ENCODE results near the gene MAP2K5.

MAP2K5 gene

GRCh38 chr15:67779549-67780111, 237.1 kb downstream of the MAP2K5 start:
- ChIA-PET CTCF (no interaction called here), POLR2A (no interaction called here)
- TF ChIP-seq ZNF16 (tag by site-specific recombination; IDR thresholded peaks at IDR 0.05; ENCODE audit: low read depth) (no peak), ZNF600 (tag by site-specific recombination; IDR thresholded peaks at IDR 0.05) (peak; percentile 84), ZNF24 (tag by site-specific recombination; IDR thresholded peaks at IDR 0.05) (peak; percentile 58; the same call in 1 of the 2 replicates), ZNF747 (tag by site-specific recombination; IDR thresholded peaks at IDR 0.05) (no peak), ZNF776 (tag by site-specific recombination; IDR thresholded peaks at IDR 0.05; ENCODE audit: borderline replicate concordance) (no peak), ZNF843 (tag by site-specific recombination; IDR thresholded peaks at IDR 0.05) (peak; percentile 92), ZFP3 (tag by site-specific recombination; IDR thresholded peaks at IDR 0.05; ENCODE audit: low read depth) (no peak), ZNF280C (tag by site-specific recombination; IDR thresholded peaks at IDR 0.05) (no peak), ZNF202 (tag by site-specific recombination; IDR thresholded peaks at IDR 0.05; ENCODE audit: borderline replicate concordance) (no peak), WT1 (tag by site-specific recombination; IDR thresholded peaks at IDR 0.05) (peak; percentile 64), ZNF280D (tag by site-specific recombination; IDR thresholded peaks at IDR 0.05) (no peak), SP3 (tag by site-specific recombination; IDR thresholded peaks at IDR 0.05) (no peak), ZNF660 (tag by site-specific recombination; IDR thresholded peaks at IDR 0.05) (no peak), FEZF1 (tag by site-specific recombination; IDR thresholded peaks at IDR 0.05) (peak; percentile 85), GLI2 (tag by site-specific recombination; IDR thresholded peaks at IDR 0.05; ENCODE audit: borderline replicate concordance, low read depth) (no peak; the same call in 1 of the 2 replicates), ZNF398 (tag by site-specific recombination; IDR thresholded peaks at IDR 0.05) (peak; percentile 34; the same call in 1 of the 2 replicates), ZNF449 (tag by site-specific recombination; IDR thresholded peaks at IDR 0.05) (peak; percentile 98), ZNF324 (tag by site-specific recombination; IDR thresholded peaks at IDR 0.05) (peak; percentile 54; the same call in 1 of the 2 replicates), GFI1B (tag by site-specific recombination; IDR thresholded peaks at IDR 0.05) (peak; percentile 86), HIC1 (tag by site-specific recombination; IDR thresholded peaks at IDR 0.05) (peak; percentile 64; the same call in 1 of the 2 replicates), ZNF335 (tag by site-specific recombination; conservative IDR thresholded peaks at IDR 0.05) (peak; percentile 88), ZXDB (tag by site-specific recombination; IDR thresholded peaks at IDR 0.05) (peak; percentile 85), KLF17 (tag by site-specific recombination; IDR thresholded peaks at IDR 0.05) (peak; percentile 83), ZFP37 (tag by site-specific recombination; IDR thresholded peaks at IDR 0.05) (no peak), ZNF174 (tag by site-specific recombination; IDR thresholded peaks at IDR 0.05) (no peak), ZNF561 (tag by site-specific recombination; IDR thresholded peaks at IDR 0.05; ENCODE audit: borderline replicate concordance) (0 out of 2 replicates have a peak, but pooled peaks have one; percentile 64), ZNF664 (tag by site-specific recombination; IDR thresholded peaks at IDR 0.05) (no peak)

More at GRCh38 chr15:67779549-67780111, 237.1 kb downstream of the MAP2K5 start:
- Histone ChIP-seq H3K9me3 (ENCODE audit: control insufficient read depth, insufficient read depth, low read depth, low read length) (no peaks in the 10 kb centered on the region), H3K27ac (ENCODE audit: extremely low read depth, low read depth, low read length) (no peak overlapping the region), H3K4me1 (ENCODE audit: control insufficient read depth, insufficient read depth, low read length) (peaks cover 39% of the 10 kb centered on the region), H3K36me3 (ENCODE audit: control insufficient read depth in 2 of 2, insufficient read depth in 1 of 2, low read length in 2 of 2) (no peaks in the 10 kb centered on the region), H3K4me3 (ENCODE audit: low read depth, low read length) (no peak overlapping the region)
